HepG2 (cell line): ENCODE data around the gene TMBIM6. TPM values are rescaled to one million over a fixed set of nuclear protein-coding genes. Genes with fewer than 3 reads are reported as not detected.

ENCODE experiments used
- ATAC-seq: fragments of 200-7000 bp; cut with Tn5 transposase; 3 replicates; pipeline ENCODE4 v1.9.1; 2020; ENCODE audit warnings: mild to moderate bottlenecking, moderate library complexity
- Bru-seq: library from RNA; stranded (reverse); fragments of 400-500 nt; gene quantifications from one replicate; lab custom pipeline; 2021; lab: Mats Ljungman, UMichigan
- BruChase-seq, 2 experiments: library from RNA; stranded (reverse); fragments of 400-500 nt; gene quantifications; one replicate each; lab custom pipeline; 2021; lab: Mats Ljungman, UMichigan
- BruUV-seq: library from RNA; stranded (reverse); fragments of 400-500 nt; replicated peaks from 2 replicates; lab custom pipeline; 2021; lab: Mats Ljungman, UMichigan
- CTCF ChIA-PET: fragments of 300-600 bp; formaldehyde crosslinking; extraction: SDS; loops from one replicate; lab custom pipeline; 2021; ENCODE audit warnings: low total read pairs, inconsistent platforms, low intra/inter-chr PET ratio; lab: Yijun Ruan, JAX
- POLR2A ChIA-PET: fragments of 350-600 bp; sonication (Branson Sonifier 250); formaldehyde crosslinking; loops from one replicate; lab custom pipeline; 2020; ENCODE audit warnings: antibody characterized with exemption, inconsistent platforms; lab: Yijun Ruan, JAX
- DNase-seq: peaks from one replicate; pipeline ENCODE4 v3.0.0-alpha.2; 2015; ENCODE audit warnings: low spot score
- FAIRE-seq: peaks from 3 replicates; lab custom pipeline; 2011; peaks lifted over from hg19 to GRCh38; lab: Jason Lieb, UNC
- H2AFZ ChIP-seq: one replicate; pipeline ENCODE4 v1.6.1; 2011; ENCODE audit warnings: low read length, inconsistent platforms
- H3K27ac ChIP-seq: fragments of 300-600 bp; 3 replicates; pipeline ENCODE4 v1.8.0; 2011; ENCODE audit warnings: mixed run types, mild to moderate bottlenecking, mixed read lengths, low read length, inconsistent platforms; ENCODE audit not compliant: insufficient read depth; ENCODE audit errors: extremely low read length
- H3K27me3 ChIP-seq, 2 experiments: fragments of 200-600 bp in 1 of 2; 2 replicates in 1 of 2; 3 replicates in 1 of 2; pipeline versions ENCODE4 v1.6.0 to v1.8.0; 2011; ENCODE audit warnings: low read length in 2 of 2, mild to moderate bottlenecking in 2 of 2, moderate library complexity in 2 of 2, inconsistent platforms in 1 of 2; ENCODE audit not compliant: insufficient read depth in 2 of 2, control insufficient read depth in 1 of 2
- H3K36me3 ChIP-seq, 2 experiments: fragments of 200-600 bp in 1 of 2; replicated peaks in 1 of 2; 2 replicates in 1 of 2; 3 replicates in 1 of 2; pipeline versions ENCODE4 v1.5.1 to v1.8.0; 2011; ENCODE audit warnings: low read length in 2 of 2, inconsistent platforms in 1 of 2; ENCODE audit not compliant: insufficient read depth in 2 of 2, control insufficient read depth in 1 of 2
- H3K4me1 ChIP-seq: 2 replicates; pipeline ENCODE4 v1.5.1; 2012; ENCODE audit warnings: low read length, inconsistent platforms; ENCODE audit not compliant: insufficient read depth
- H3K4me2 ChIP-seq: 2 replicates; pipeline ENCODE4 v1.6.0; 2011; ENCODE audit warnings: low read depth, low read length, inconsistent platforms
- H3K4me3 ChIP-seq, 3 experiments: fragments of 200-600 bp in 1 of 3; sonication (generic), shearing (Covaris generic) in 1 of 3; replicated peaks in 1 of 3; 2 replicates each; pipeline ENCODE4 v1.5.1; 2011 to 2016; ENCODE audit warnings: low read length in 3 of 3, inconsistent platforms in 2 of 3, low read depth in 2 of 3, mild to moderate bottlenecking in 2 of 3, control low read depth in 1 of 3, mixed read lengths in 1 of 3; ENCODE audit not compliant: insufficient read depth in 1 of 3
- H3K79me2 ChIP-seq: one replicate; pipeline ENCODE4 v1.6.1; 2011; ENCODE audit warnings: low read length, inconsistent platforms; ENCODE audit not compliant: insufficient read depth
- H3K9ac ChIP-seq: 2 replicates; pipeline ENCODE4 v1.6.0; 2011; ENCODE audit warnings: mild to moderate bottlenecking, low read depth, low read length, inconsistent platforms; ENCODE audit not compliant: insufficient read depth
- H3K9me3 ChIP-seq: 2 replicates; pipeline ENCODE4 v1.5.1; 2012; ENCODE audit warnings: mild to moderate bottlenecking, low read length
- H4K20me1 ChIP-seq: 2 replicates; pipeline ENCODE4 v1.6.0; 2011; ENCODE audit warnings: inconsistent platforms, mild to moderate bottlenecking, low read length, moderate library complexity; ENCODE audit not compliant: insufficient read depth
- E2F5 ChIP-seq: sonication (generic); formaldehyde crosslinking; conservative IDR thresholded peaks from 2 replicates; pipeline ENCODE4 v1.4.0; 2020; ENCODE audit warnings: missing genetic modification reagents
- ELF4 ChIP-seq: sonication (generic); formaldehyde crosslinking; IDR thresholded peaks from 2 replicates; pipeline ENCODE4 v1.5.0; 2020; ENCODE audit warnings: missing genetic modification reagents, mild to moderate bottlenecking, moderate library complexity, borderline replicate concordance
- FOXM1 ChIP-seq: sonication (generic); formaldehyde crosslinking; IDR thresholded peaks from 2 replicates; pipeline ENCODE4 v1.5.0; 2020; ENCODE audit warnings: missing genetic modification reagents
- HBP1 ChIP-seq: IDR thresholded peaks from 2 replicates; pipeline ENCODE4 v1.6.1; 2016; ENCODE audit warnings: low read depth, control low read depth
- SMARCE1 ChIP-seq: fragments of 450-650 bp; IDR thresholded peaks from 2 replicates; pipeline ENCODE4 v1.6.1; 2017; ENCODE audit warnings: borderline replicate concordance
- USF2 ChIP-seq, 2 experiments: sonication (generic) in 1 of 2; formaldehyde crosslinking in 1 of 2; IDR thresholded peaks; 2 replicates each; pipeline versions ENCODE4 v1.5.1 to v1.6.1; 2011 to 2020; ENCODE audit warnings: borderline replicate concordance in 1 of 2, low read depth in 1 of 2, low read length in 1 of 2, mild to moderate bottlenecking in 1 of 2, missing genetic modification reagents in 1 of 2, moderate library complexity in 1 of 2
- ZNF232 ChIP-seq: sonication (generic); formaldehyde crosslinking; IDR thresholded peaks from 2 replicates; pipeline ENCODE4 v1.4.0; 2020; ENCODE audit warnings: missing genetic modification reagents, borderline replicate concordance
- WGBS: methylation state at CpG from one replicate; pipeline ENCODE4 v1.1.6; 2017; ENCODE audit warnings: low lambda C conversion rate; 5-methylcytosine and 5-hydroxymethylcytosine counted together
- in situ Hi-C: cut with HindIII; loops from 2 replicates; pipeline ENCODE4 v1.10.0; 2017; ENCODE audit warnings: low pct_unique_long_range_greater_than_20kb; ENCODE audit not compliant: extremely low pct_ligation_motif_present
- intact Hi-C: fragments of 100-400 bp; cut with micrococcal nuclease; formaldehyde crosslinking; loops from one replicate; pipeline ENCODE4 v1.10.0; 2022; ENCODE audit not compliant: unreplicated experiment
- long read RNA-seq, 2 experiments: library from RNA in 1 of 2; library from polyadenylated mRNA in 1 of 2; stranded (forward) in 1 of 2; unstranded in 1 of 2; transcript quantifications; one replicate each; pipeline ENCODE4 v2.0.0, GENCODE V29; 2019 to 2022
- polyA minus RNA-seq, 3 experiments: library from RNA; depleted of rRNA, polyadenylated mRNA; stranded (reverse); fragments of >200 nt; gene quantifications; 2 replicates each; pipeline ENCODE4 v1.2.3, GENCODE V29; 2011; ENCODE audit warnings: low replicate concordance in 1 of 3
- polyA plus RNA-seq, 8 experiments: library from polyadenylated mRNA; depleted of rRNA in 3 of 8; stranded (reverse) in 7 of 8; unstranded in 1 of 8; fragments of >200 nt; fragmentation: Illumina TruSeq in 4 of 8; extraction: Trizol in 4 of 8; gene quantifications; 2 replicates each; pipeline versions ENCODE4 v1.2.1 to v1.2.3, GENCODE V29; 2011 to 2016; ENCODE audit warnings: low read depth in 4 of 8, missing spikeins in 1 of 8, mixed read lengths in 1 of 8; ENCODE audit not compliant: insufficient read depth in 1 of 8
- total RNA-seq, 5 experiments: library from RNA; depleted of rRNA; stranded (reverse); fragments of >200 nt; fragmentation: Illumina TruSeq; extraction: Trizol; gene quantifications; 2 replicates each; pipeline ENCODE4 v1.2.3, GENCODE V29; 2016; ENCODE audit warnings: low read depth in 1 of 5

The TMBIM6 gene
- 220 and 412 TPM in 2 replicates for total RNA-seq (2016; rRNA removed; fragmentation: Illumina TruSeq; extraction: Trizol)
- total RNA-seq (2016; cell fraction: cytosol; rRNA removed; fragmentation: Illumina TruSeq; extraction: Trizol; ENCODE audit: low read depth), result 49.6 and 57.4 TPM in 2 replicates
- 229 and 414 TPM in 2 replicates for total RNA-seq (2016; cell fraction: insoluble cytoplasmic fraction; rRNA removed; fragmentation: Illumina TruSeq; extraction: Trizol)
- total RNA-seq (2016; cell fraction: membrane; rRNA removed; fragmentation: Illumina TruSeq; extraction: Trizol), result 85.8 and 89.3 TPM in 2 replicates
- total RNA-seq (2016; cell fraction: nucleus; rRNA removed; fragmentation: Illumina TruSeq; extraction: Trizol), result 296 and 323 TPM in 2 replicates
- 445 and 468 TPM in 2 replicates for polyA plus RNA-seq (2011; rRNA removed)
- polyA plus RNA-seq (2011; cell fraction: cytosol; rRNA removed), result 286 and 485 TPM in 2 replicates
- polyA plus RNA-seq (2011; cell fraction: nucleus; rRNA removed), result 231 and 241 TPM in 2 replicates
- 423 and 441 TPM in 2 replicates for polyA plus RNA-seq (2012)
- 62.2 and 68.0 TPM in 2 replicates for polyA plus RNA-seq (2016; cell fraction: cytosol; fragmentation: Illumina TruSeq; extraction: Trizol; ENCODE audit: low read depth)
- polyA plus RNA-seq (2016; cell fraction: insoluble cytoplasmic fraction; fragmentation: Illumina TruSeq; extraction: Trizol; ENCODE audit: low read depth), result 213 and 227 TPM in 2 replicates
- 53.8 and 54.1 TPM in 2 replicates for polyA plus RNA-seq (2016; cell fraction: membrane; fragmentation: Illumina TruSeq; extraction: Trizol; ENCODE audit: low read depth)
- 552 and 556 TPM in 2 replicates for polyA plus RNA-seq (2016; cell fraction: nucleus; fragmentation: Illumina TruSeq; extraction: Trizol; ENCODE audit: insufficient read depth, low read depth)
- polyA minus RNA-seq (2011; rRNA and poly(A)+ RNA removed; ENCODE audit: low replicate concordance), result 536 and 564 TPM in 2 replicates
- polyA minus RNA-seq (2011; cell fraction: cytosol; rRNA and poly(A)+ RNA removed), result 151 and 170 TPM in 2 replicates
- polyA minus RNA-seq (2011; cell fraction: nucleus; rRNA and poly(A)+ RNA removed), result 151 and 168 TPM in 2 replicates
- Bru-seq, nascent RNA, result percentile 96 among the genes with signal in this experiment
- percentile 99 among the genes with signal in this experiment for BruChase-seq, experiment 1, labeled RNA remaining after a 6-hour chase
- BruChase-seq, experiment 2, labeled RNA remaining after a 2-hour chase, result percentile 97 among the genes with signal in this experiment
- long read RNA-seq, experiment 1, transcript TMBIM6-219 (3 exons, 484 nt), result minor isoform, 5 of 370 reads
- long read RNA-seq, experiment 1, transcript TMBIM6-201 (10 exons, 2,836 nt), result major isoform, 253 of 370 reads
- long read RNA-seq, experiment 1, transcript TMBIM6-202 (9 exons, 2,598 nt), result minor isoform, 30 of 370 reads
- long read RNA-seq, experiment 1, partial matches to known transcripts, result 68 of 370 reads
- long read RNA-seq, experiment 1, other reads (novel, unspliced or antisense), result 8 of 370 reads
- long read RNA-seq, experiment 2, transcript TMBIM6-209 (8 exons, 2,494 nt), result minor isoform, 45 of 1,159 reads
- long read RNA-seq, experiment 2, transcript TMBIM6-201 (10 exons, 2,836 nt), result major isoform, 694 of 1,159 reads
- long read RNA-seq, experiment 2, transcript TMBIM6-225 (10 exons, 882 nt), result minor isoform, 27 of 1,159 reads
- long read RNA-seq, experiment 2, transcript TMBIM6-202 (9 exons, 2,598 nt), result minor isoform, 51 of 1,159 reads
- long read RNA-seq, experiment 2, partial matches to known transcripts, result 268 of 1,159 reads
- long read RNA-seq, experiment 2, other reads (novel, unspliced or antisense), result 52 of 1,159 reads

- H3K9me3 ChIP-seq, result no peaks in the 10 kb centered on the region
- ChIA-PET CTCF (interaction anchor here (0.7 to 1.6 kb wide), 2 partner anchors 22 to 36 kb away, joined by 3 to 16 read pairs; no protein-coding TSS in a partner anchor), POLR2A (interaction anchor here (0.5 to 2.0 kb wide), 47 partner anchors 9 to 610 kb away, joined by 3 to 35 read pairs (median 5); partner anchors contain the start of genes BCDIN3D, C1QL4, FMNL3 and NCKAP5L)
- 4% methylated on average over 46 of the region's 50 CpGs for WGBS
- ATAC-seq (peak; percentile 95), DNase-seq (peak; percentile 100), FAIRE-seq (peak; percentile 98)
- H3K4me3 ChIP-seq, result peak within 1 kb of the TSS; percentile 64 to 94 (median 79)
- intact Hi-C loops, result no loop called here
- H4K20me1 ChIP-seq, result peaks cover 44% of the 10 kb centered on the region
- H3K27me3 ChIP-seq, result no peaks in the 10 kb centered on the region; a peak in 1 of 5 replicates
- in situ Hi-C loops, result no loop called here
- H3K4me2 ChIP-seq, result peak within 1 kb of the TSS; percentile 79
- peaks cover 43% of the 10 kb centered on the region for H3K4me1 ChIP-seq
- peak within 1 kb of the TSS; percentile 80 for H2AFZ ChIP-seq
- no TSS peak for BruUV-seq
- peaks cover 0 to 9% of the 10 kb centered on the region in 2 experiments; a peak in 1 of 5 replicates for H3K36me3 ChIP-seq
- peak within 1 kb of the TSS; percentile 96 for H3K9ac ChIP-seq
- H3K27ac ChIP-seq, result peak within 1 kb of the TSS; percentile 95
- peaks cover 46% of the 10 kb centered on the region for H3K79me2 ChIP-seq
- TF ChIP-seq USF2 (IDR thresholded peaks at IDR 0.05; ENCODE audit: low read depth, low read length) (peak; percentile 10; the same call in 1 of the 2 replicates), USF2 (CRISPR knock-in tag; IDR thresholded peaks at IDR 0.05; ENCODE audit: borderline replicate concordance) (no peak), FOXM1 (CRISPR knock-in tag) (peak; percentile 88), SMARCE1 (no peak), ZNF232 (CRISPR knock-in tag) (peak; percentile 84; the same call in 1 of the 2 replicates), ELF4 (0 out of 2 replicates have a peak, but pooled peaks have one; percentile 67), HBP1 (no peak), E2F5 (CRISPR knock-in tag) (0 out of 2 replicates have a peak, but pooled peaks have one; percentile 24)
These were observed at the start of gene TMBIM6 for GRCh38 chr12:49740930-49741881. Gene TMBIM6 (plus strand): TSS chr12:49741557. CDS start chr12:49752494, 10,937 bp downstream.
